ENCODE data around the gene DDA1. TPM values are rescaled to one million over a fixed set of nuclear protein-coding genes. Genes with fewer than 3 reads are reported as not detected.
A peak's percentile ranks its signal among the peaks of the same experiment; 100 is the strongest.

DDA1 gene
- total and polyA plus RNA-seq, 9 of the 15 experiments (the other 6 are each of a cell fraction or from before 2014, with no cell fraction given) = 1.4 to 83.8 (median 33.8) TPM

DNA sequence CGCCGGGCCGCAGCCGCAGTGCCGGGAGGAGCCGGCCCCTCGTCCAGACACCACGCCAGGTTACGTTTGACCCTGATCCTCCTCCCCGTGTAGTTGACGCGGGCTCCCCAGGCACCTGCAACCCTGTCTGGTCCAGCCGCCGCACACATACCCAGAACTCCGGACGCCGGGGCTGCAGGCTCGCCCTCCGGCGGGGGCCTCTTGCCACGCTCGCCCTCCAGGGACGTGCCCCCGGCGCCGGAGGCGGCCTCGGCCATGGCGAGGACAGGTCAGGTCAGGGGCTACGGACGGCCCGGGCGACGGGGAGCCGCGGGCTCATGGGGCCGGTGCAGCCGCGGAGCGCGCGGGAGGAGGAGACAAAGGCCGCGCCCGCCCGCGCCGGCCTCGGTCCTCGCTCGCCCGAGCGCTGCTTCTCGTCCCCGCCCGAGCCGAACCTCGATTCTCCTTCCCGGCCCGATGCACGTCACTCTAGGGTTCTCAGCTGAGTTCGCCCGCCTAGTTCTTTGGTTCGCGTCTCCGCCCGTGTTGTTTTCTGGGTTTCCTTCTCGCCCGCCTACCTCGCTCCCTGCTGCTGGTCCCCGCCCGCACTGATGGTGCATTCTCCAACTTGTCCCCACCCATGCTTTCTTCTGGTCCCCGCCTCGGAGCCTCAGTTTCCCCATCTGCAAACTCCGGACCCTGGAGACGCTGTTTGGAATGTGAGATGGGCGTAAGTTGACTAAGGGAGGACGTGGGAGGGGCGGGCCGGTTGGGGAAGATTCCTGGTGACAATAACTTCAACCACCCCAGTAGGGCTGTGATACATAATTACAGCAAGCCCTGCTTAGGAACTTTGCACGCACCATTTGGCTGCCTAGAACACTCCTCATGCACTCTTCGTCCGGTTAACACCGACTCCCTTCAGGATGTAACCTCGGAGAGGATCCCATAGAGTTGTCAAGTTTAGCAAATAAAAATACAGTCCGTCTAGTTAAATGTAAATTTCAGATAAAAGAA is 25.3 kb downstream of the DDA1 start, which contains the start of gene ANO8 (continued):
- TF ChIP-seq, protein P1, sequence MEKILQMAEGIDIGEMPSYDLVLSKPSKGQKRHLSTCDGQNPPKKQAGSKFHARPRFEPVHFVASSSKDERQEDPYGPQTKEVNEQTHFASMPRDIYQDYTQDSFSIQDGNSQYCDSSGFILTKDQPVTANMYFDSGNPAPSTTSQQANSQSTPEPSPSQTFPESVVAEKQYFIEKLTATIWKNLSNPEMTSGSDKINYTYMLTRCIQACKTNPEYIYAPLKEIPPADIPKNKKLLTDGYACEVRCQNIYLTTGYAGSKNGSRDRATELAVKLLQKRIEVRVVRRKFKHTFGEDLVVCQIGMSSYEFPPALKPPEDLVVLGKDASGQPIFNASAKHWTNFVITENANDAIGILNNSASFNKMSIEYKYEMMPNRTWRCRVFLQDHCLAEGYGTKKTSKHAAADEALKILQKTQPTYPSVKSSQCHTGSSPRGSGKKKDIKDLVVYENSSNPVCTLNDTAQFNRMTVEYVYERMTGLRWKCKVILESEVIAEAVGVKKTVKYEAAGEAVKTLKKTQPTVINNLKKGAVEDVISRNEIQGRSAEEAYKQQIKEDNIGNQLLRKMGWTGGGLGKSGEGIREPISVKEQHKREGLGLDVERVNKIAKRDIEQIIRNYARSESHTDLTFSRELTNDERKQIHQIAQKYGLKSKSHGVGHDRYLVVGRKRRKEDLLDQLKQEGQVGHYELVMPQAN (IDR thresholded peaks at IDR 0.05; ENCODE audit: borderline replicate concordance) = no peak
- TF ChIP-seq NCOR1 (IDR thresholded peaks at IDR 0.05) (no peak), PTRF (tag; IDR thresholded peaks at IDR 0.05) (no peak), TOE1 (IDR thresholded peaks at IDR 0.05; ENCODE audit: borderline replicate concordance) (peak; percentile 96), TOE1 (CRISPR knock-in tag; IDR thresholded peaks at IDR 0.05; ENCODE audit: borderline replicate concordance, low read depth) (no peak), HDAC3 (IDR thresholded peaks at IDR 0.05; ENCODE audit: borderline replicate concordance, partially characterized antibody) (no peak), ZZZ3 (IDR thresholded peaks at IDR 0.05) (no peak), HDAC8 (tag; IDR thresholded peaks at IDR 0.05) (0 out of 2 replicates have a peak, but pooled peaks have one; percentile 24), ILF3 (IDR thresholded peaks at IDR 0.05; ENCODE audit: borderline replicate concordance) (no peak; the same call in 1 of the 2 replicates), ZBTB1 (CRISPR knock-in tag; IDR thresholded peaks at IDR 0.05; ENCODE audit: borderline replicate concordance, low read depth) (no peak; the same call in 1 of the 2 replicates), GABPA (tag; conservative IDR thresholded peaks at IDR 0.05; ENCODE audit: low read depth) (no peak; the same call in 1 of the 2 replicates), CBFA2T3 (IDR thresholded peaks at IDR 0.05) (no peak), MXI1 (IDR thresholded peaks at IDR 0.05; ENCODE audit: low read depth, low read length) (peak; percentile 62; the same call in 1 of the 2 replicates), SRF (CRISPR knock-in tag; IDR thresholded peaks at IDR 0.05) (peak in 1 of 2 experiments; percentile 57; a peak in 1 of 4 replicates)
- TF ChIP-seq, protein P2, sequence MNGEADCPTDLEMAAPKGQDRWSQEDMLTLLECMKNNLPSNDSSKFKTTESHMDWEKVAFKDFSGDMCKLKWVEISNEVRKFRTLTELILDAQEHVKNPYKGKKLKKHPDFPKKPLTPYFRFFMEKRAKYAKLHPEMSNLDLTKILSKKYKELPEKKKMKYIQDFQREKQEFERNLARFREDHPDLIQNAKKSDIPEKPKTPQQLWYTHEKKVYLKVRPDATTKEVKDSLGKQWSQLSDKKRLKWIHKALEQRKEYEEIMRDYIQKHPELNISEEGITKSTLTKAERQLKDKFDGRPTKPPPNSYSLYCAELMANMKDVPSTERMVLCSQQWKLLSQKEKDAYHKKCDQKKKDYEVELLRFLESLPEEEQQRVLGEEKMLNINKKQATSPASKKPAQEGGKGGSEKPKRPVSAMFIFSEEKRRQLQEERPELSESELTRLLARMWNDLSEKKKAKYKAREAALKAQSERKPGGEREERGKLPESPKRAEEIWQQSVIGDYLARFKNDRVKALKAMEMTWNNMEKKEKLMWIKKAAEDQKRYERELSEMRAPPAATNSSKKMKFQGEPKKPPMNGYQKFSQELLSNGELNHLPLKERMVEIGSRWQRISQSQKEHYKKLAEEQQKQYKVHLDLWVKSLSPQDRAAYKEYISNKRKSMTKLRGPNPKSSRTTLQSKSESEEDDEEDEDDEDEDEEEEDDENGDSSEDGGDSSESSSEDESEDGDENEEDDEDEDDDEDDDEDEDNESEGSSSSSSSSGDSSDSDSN (IDR thresholded peaks at IDR 0.05; ENCODE audit: borderline replicate concordance in 1 of 2, low read depth in 2 of 2, low read length in 2 of 2) = peak; percentile 91 to 99
- TF ChIP-seq, protein P3, sequence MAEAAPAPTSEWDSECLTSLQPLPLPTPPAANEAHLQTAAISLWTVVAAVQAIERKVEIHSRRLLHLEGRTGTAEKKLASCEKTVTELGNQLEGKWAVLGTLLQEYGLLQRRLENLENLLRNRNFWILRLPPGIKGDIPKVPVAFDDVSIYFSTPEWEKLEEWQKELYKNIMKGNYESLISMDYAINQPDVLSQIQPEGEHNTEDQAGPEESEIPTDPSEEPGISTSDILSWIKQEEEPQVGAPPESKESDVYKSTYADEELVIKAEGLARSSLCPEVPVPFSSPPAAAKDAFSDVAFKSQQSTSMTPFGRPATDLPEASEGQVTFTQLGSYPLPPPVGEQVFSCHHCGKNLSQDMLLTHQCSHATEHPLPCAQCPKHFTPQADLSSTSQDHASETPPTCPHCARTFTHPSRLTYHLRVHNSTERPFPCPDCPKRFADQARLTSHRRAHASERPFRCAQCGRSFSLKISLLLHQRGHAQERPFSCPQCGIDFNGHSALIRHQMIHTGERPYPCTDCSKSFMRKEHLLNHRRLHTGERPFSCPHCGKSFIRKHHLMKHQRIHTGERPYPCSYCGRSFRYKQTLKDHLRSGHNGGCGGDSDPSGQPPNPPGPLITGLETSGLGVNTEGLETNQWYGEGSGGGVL (CRISPR knock-in tag; IDR thresholded peaks at IDR 0.05) = no peak
- TF ChIP-seq, protein P4, sequence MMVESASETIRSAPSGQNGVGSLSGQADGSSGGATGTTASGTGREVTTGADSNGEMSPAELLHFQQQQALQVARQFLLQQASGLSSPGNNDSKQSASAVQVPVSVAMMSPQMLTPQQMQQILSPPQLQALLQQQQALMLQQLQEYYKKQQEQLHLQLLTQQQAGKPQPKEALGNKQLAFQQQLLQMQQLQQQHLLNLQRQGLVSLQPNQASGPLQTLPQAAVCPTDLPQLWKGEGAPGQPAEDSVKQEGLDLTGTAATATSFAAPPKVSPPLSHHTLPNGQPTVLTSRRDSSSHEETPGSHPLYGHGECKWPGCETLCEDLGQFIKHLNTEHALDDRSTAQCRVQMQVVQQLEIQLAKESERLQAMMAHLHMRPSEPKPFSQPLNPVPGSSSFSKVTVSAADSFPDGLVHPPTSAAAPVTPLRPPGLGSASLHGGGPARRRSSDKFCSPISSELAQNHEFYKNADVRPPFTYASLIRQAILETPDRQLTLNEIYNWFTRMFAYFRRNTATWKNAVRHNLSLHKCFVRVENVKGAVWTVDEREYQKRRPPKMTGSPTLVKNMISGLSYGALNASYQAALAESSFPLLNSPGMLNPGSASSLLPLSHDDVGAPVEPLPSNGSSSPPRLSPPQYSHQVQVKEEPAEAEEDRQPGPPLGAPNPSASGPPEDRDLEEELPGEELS (CRISPR knock-in tag; IDR thresholded peaks at IDR 0.05; ENCODE audit: borderline replicate concordance) = no peak; the same call in 1 of the 2 replicates

Data from K562 (cell line).